Central memory CD8-positive, alpha-beta T cell (primary cell): Measurements from ENCODE around the gene PDZD2.

Experiments
- ATAC-seq: fragments of 150-1000 bp; cut with Tn5 transposase; replicated peaks from 2 replicates; pipeline ENCODE4 v1.10.0; 2022; ENCODE audit warnings: mild to moderate bottlenecking, moderate FRiP score, moderate number of reproducible peaks; ENCODE audit not compliant: poor library complexity, severe bottlenecking; ENCODE audit errors: extremely low read depth
- DNase-seq, 2 donors: peaks; one replicate each; pipeline ENCODE4 v3.0.0; 2021; ENCODE audit warnings: low spot score in 2 of 2
- H3K27ac Mint-ChIP-seq: one replicate; pipeline ENCODE4 v1.8.0; 2022; ENCODE audit warnings: low read depth, mild to moderate bottlenecking, moderate library complexity, mixed read lengths
- H3K27me3 Mint-ChIP-seq: one replicate; pipeline ENCODE4 v1.8.0; 2022; ENCODE audit warnings: mixed read lengths
- H3K36me3 Mint-ChIP-seq: one replicate; pipeline ENCODE4 v1.8.0; 2022; ENCODE audit warnings: mild to moderate bottlenecking, moderate library complexity, mixed read lengths; ENCODE audit not compliant: insufficient read depth
- H3K4me1 Mint-ChIP-seq: one replicate; pipeline ENCODE4 v1.8.0; 2022; ENCODE audit warnings: mixed read lengths
- H3K4me3 Mint-ChIP-seq: one replicate; pipeline ENCODE4 v1.8.0; 2022; ENCODE audit warnings: mild to moderate bottlenecking, moderate library complexity, mixed read lengths
- H3K9me3 Mint-ChIP-seq: one replicate; pipeline ENCODE4 v1.8.0; 2022; ENCODE audit warnings: mixed read lengths

PDZD2 gene

DNA sequence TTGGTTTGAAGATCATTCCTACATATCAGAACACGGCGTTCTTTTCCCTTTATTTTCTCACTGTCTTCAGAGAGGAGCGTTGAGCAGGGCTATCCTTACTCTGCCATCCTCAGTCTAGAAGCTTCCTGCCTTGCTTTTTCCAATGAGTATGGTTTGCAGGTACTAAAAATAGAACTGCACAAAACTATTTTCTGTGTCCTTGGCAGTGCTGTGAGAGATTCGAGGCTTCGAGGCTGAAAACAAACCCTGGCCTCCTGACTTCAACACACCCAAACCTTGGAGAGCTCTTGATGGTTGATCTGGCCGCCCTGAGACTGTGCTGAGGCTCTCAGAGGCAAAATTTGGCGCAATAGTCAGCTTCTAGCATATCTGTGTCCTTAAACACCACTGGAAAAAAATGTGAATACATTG, 456.3 kb downstream of the PDZD2 start:
- H3K36me3 Mint-ChIP-seq: peaks cover 5% of the 10 kb centered on the region
- no peaks in the 10 kb centered on the region for H3K4me1 Mint-ChIP-seq
- DNase-seq (no peak), ATAC-seq (no peak)
- H3K27me3 Mint-ChIP-seq: no peaks in the 10 kb centered on the region
- no peaks in the 10 kb centered on the region for H3K9me3 Mint-ChIP-seq
- H3K27ac Mint-ChIP-seq: no peak overlapping the region
- H3K4me3 Mint-ChIP-seq: no peak overlapping the region

DNA sequence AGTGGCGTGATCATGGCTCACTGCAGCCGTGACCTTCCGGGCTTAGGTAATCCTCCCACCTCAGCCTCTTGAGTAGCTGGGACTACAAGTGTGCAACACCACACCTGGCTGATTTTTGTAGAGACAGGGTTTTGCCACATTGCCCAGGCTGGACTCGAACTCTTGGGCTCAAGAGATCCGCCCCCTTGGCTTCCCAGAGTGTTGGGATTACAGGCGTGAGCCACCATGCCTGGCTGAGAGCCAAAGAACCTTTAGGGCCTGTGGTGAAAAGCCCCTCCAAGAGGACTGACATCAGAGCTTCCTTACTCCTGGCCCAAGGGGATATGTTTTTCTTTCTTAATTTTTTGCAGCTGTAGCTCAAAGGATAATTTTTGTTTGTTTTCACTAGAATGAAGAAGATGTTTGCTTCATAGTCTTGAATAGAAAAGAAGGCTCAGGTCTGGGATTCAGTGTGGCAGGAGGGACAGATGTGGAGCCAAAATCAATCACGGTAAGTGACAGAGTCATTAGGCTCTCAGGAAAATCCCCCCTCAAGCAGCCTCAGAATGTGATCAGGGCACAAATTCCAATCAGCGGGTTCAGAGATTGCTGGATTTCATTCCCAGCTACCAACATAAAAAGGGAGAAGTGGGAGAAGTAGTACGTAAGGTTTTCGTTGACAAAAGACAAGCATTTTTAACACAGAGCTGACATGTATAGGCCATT, 458.1 kb downstream of the PDZD2 start:
- H3K9me3 Mint-ChIP-seq: no peaks in the 10 kb centered on the region
- no peaks in the 10 kb centered on the region for H3K4me1 Mint-ChIP-seq
- H3K4me3 Mint-ChIP-seq: no peak overlapping the region
- H3K36me3 Mint-ChIP-seq: peaks cover 5% of the 10 kb centered on the region
- DNase-seq: no peak
- no peaks in the 10 kb centered on the region for H3K27me3 Mint-ChIP-seq
- no peak for ATAC-seq
- no peak overlapping the region for H3K27ac Mint-ChIP-seq

DNA sequence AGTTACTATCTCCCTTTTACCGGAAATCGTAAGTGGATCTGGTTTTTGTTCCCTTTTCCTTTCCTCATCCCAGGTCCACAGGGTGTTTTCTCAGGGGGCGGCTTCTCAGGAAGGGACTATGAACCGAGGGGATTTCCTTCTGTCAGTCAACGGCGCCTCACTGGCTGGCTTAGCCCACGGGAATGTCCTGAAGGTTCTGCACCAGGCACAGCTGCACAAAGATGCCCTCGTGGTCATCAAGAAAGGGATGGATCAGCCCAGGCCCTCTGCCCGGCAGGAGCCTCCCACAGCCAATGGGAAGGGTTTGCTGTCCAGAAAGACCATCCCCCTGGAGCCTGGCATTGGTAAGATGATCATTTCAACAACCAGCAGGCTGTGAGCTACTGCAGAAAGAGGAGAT, 459.4 kb downstream of the PDZD2 start:
- Mint-ChIP-seq H3K9me3 (no peaks in the 10 kb centered on the region), H3K27me3 (no peaks in the 10 kb centered on the region), H3K4me1 (no peaks in the 10 kb centered on the region), H3K36me3 (peaks cover 12% of the 10 kb centered on the region), H3K4me3 (no peak overlapping the region), H3K27ac (no peak overlapping the region)
- DNase-seq (no peak), ATAC-seq (no peak)

DNA sequence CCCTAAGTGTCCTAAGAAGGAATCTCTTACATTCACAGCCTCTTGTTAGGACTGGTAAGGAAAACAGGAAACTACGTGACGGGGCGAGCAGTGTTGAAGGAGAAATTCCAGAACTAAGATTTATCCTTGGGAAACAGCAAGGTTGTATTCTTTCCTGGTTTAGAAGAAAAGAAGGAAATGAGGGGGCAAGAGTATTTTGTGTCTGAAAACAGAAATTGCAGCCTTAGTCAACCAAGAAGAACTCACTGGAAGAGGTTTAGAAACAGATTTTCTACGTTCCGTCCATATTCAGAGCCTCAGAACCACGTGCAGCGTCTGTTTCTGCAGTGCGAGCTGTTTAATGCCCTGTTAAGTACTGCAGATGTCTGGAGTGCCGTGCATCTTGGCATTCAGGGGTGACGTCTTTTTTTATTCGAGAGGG, 460.0 kb downstream of the PDZD2 start:
- ATAC-seq (no peak), DNase-seq (no peak)
- no peaks in the 10 kb centered on the region for H3K4me1 Mint-ChIP-seq
- H3K36me3 Mint-ChIP-seq: peaks cover 18% of the 10 kb centered on the region
- H3K9me3 Mint-ChIP-seq: no peaks in the 10 kb centered on the region
- H3K27me3 Mint-ChIP-seq: no peaks in the 10 kb centered on the region
- H3K4me3 Mint-ChIP-seq: no peak overlapping the region
- H3K27ac Mint-ChIP-seq: no peak overlapping the region

DNA sequence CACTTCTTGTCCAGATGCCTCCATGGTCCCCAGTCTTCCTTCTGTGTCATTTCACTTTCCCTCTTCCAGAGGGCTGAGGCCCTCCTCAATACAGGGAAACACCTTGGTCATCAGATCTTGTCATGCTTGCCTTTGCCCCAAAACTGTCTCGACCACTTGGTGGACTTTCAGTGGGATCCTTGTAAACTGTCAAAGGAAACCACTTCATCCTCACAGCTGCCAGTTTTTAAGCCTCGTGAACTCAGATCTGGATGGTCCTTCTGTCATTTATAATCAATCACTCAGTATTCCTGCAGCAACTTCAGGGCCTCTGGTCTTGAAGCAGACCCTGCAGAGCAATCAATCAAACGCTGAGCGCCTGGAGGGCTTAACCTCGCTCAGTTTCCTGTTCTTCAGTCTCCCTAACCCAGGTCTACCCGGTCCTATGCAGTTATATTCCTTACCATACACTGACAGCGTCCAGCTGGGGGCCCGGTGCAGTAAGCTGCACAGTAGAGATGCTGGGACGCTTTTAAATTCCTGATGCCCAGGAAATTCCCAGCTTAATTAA, 460.6 kb downstream of the PDZD2 start:
- no peak for DNase-seq
- Mint-ChIP-seq H3K27ac (no peak overlapping the region), H3K27me3 (no peaks in the 10 kb centered on the region), H3K4me3 (no peak overlapping the region), H3K9me3 (no peaks in the 10 kb centered on the region), H3K36me3 (peaks cover 22% of the 10 kb centered on the region), H3K4me1 (no peaks in the 10 kb centered on the region)
- ATAC-seq: no peak

DNA sequence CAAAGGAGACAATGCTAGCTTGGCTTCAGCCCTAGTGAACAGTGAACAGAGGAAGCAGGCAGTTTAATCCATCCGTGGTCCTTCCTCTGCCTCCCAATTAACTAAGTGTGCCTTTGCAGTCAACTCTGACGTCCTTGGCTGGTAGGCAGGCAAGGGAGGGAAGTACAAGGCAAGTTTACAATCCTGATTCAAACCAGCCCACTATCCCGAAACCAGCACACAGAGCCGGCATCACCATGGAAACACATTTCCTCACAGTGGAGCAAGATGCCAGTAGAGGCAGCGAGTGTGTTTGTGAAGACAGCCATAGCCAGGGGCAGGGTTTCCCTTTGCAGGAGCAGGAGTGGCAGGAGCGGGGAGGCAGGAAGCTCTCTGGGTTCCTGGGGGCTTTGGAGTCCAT, 461.3 kb downstream of the PDZD2 start:
- no peak overlapping the region for H3K27ac Mint-ChIP-seq
- no peaks in the 10 kb centered on the region for H3K9me3 Mint-ChIP-seq
- ATAC-seq: no peak
- no peaks in the 10 kb centered on the region for H3K27me3 Mint-ChIP-seq
- peaks cover 25% of the 10 kb centered on the region for H3K36me3 Mint-ChIP-seq
- no peaks in the 10 kb centered on the region for H3K4me1 Mint-ChIP-seq
- DNase-seq: no peak
- no peak overlapping the region for H3K4me3 Mint-ChIP-seq

DNA sequence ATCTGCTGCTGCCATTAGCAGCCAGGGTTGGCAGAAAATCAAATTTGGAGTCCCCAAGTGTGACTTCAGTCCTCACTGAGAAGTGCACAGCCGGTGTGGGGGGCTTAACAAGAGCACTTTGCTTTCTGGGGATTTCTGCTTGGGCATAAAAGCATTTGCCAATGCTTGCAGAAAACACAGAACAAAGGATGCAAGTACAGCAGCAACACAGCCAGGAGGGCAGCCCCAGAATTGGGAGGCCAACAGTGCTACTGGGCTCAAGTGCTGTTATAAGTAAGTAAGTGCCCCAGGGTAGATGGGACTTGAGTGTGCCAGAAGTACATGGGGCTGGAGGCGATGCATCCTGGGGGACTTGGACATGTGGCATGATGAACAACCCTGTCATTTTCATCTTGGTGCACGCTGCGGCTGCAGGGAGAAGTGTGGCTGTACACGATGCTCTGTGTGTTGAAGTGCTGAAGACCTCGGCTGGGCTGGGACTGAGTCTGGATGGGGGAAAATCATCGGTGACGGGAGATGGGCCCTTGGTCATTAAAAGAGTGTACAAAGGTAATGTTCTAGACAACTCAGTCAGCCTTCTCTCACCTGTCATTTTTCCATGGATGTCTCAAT, 461.9 kb downstream of the PDZD2 start:
- DNase-seq: no peak
- Mint-ChIP-seq H3K4me1 (no peaks in the 10 kb centered on the region), H3K4me3 (no peak overlapping the region), H3K9me3 (no peaks in the 10 kb centered on the region), H3K27me3 (no peaks in the 10 kb centered on the region), H3K27ac (no peak overlapping the region), H3K36me3 (peaks cover 27% of the 10 kb centered on the region)
- ATAC-seq: no peak

DNA sequence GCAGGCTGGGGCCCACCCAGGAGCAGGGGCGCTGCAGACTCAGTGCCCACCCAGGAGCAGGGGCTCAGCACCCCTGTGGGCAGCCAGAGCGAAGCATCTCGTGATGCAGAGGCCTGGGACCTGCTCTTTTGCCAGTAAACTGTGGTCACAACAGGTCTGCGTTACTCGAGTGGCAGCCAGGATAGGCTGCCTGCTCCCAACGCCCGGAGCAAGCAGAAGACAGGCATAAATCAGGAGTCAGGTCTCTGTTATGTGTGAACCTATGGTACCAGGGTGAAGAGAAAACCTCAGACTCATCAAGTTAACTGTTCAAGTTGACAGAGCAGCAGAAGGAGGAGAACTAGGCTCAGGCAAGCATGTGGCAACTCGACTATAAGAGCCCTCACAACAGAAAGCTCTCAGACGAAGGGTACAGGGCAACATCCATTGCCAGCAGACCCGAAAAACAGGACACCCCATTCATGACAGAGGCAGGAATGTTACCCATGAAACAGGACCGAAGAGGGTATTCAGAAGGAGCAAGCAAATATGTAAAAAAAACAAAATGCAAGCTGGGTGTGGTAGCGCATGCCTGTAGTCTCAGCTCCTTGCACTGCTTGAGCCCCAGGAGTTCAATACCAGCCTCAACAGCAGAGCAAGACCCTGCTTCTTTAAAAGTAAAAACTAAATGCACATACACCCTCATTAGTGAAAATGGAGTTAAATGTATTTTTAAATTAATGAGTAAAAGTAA, 463.5 kb downstream of the PDZD2 start:
- ATAC-seq: no peak
- no peaks in the 10 kb centered on the region for H3K4me1 Mint-ChIP-seq
- no peak for DNase-seq
- no peak overlapping the region for H3K4me3 Mint-ChIP-seq
- H3K36me3 Mint-ChIP-seq: peaks cover 30% of the 10 kb centered on the region
- no peaks in the 10 kb centered on the region for H3K27me3 Mint-ChIP-seq
- H3K9me3 Mint-ChIP-seq: no peaks in the 10 kb centered on the region
- no peak overlapping the region for H3K27ac Mint-ChIP-seq

DNA sequence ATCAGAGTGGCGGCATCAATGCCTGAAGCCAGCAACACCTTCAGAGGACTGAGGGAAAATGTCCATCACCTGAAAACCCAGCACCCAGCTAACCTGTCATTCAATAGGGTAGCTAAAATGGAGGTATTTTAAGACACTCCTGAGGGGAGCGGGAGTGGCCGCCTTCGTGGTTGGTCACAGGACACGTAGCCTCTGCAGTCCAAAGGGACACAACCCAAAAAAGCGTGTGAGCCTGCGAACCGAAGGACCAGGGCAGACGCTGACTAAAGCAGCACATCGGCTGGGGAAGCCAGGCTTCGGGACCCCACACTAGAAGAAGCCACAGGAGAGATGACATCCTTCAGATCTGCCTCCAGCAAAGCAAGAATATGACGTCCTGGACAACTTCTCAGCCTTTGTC, 464.6 kb downstream of the PDZD2 start:
- DNase-seq (no peak), ATAC-seq (no peak)
- H3K9me3 Mint-ChIP-seq: no peaks in the 10 kb centered on the region
- H3K36me3 Mint-ChIP-seq: peaks cover 35% of the 10 kb centered on the region
- H3K4me3 Mint-ChIP-seq: no peak overlapping the region
- no peak overlapping the region for H3K27ac Mint-ChIP-seq
- H3K27me3 Mint-ChIP-seq: no peaks in the 10 kb centered on the region
- H3K4me1 Mint-ChIP-seq: no peaks in the 10 kb centered on the region

DNA sequence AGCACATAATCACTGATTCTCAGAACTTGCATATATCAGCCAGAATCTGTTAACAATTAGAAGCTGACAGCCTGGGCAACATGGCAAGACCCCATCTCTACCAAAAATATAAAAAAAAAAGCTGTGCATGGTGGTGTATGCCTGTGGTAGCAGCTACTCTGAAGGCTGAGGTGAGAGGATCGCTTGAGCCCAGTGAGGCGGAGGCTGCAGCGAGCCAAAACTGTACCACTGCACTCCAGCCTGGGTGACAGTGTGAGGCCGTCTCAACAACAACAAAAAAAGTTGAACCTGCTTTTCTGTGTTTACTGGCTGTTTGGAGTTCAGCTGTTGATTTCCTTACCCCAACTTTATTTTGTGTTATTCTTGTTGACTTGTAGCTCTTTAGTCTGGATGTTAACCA, 468.4 kb downstream of the PDZD2 start:
- Mint-ChIP-seq H3K36me3 (peaks cover 42% of the 10 kb centered on the region), H3K4me3 (no peak overlapping the region), H3K9me3 (no peaks in the 10 kb centered on the region), H3K27me3 (no peaks in the 10 kb centered on the region), H3K4me1 (peaks cover 7% of the 10 kb centered on the region), H3K27ac (no peak overlapping the region)
- ATAC-seq (no peak), DNase-seq (no peak)

DNA sequence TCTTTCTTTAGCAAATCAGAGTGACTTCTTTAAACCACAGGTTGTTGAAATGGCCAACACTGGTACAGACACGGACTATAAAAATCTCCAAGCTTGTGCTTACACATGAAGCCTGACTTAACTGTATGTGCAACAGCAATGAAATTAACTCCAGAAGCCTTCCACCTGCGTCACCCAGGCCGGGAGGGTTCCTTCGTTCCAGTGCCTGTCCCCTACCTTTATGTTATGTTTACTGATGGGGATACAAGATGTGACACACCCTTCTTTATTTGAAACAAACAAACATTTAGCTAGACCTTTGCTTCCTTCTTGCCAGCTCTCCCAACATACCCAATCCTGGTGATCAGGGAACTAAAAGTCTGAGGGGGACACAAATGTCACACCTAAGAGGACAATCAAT, 469.2 kb downstream of the PDZD2 start:
- H3K27me3 Mint-ChIP-seq: no peaks in the 10 kb centered on the region
- peaks cover 7% of the 10 kb centered on the region for H3K4me1 Mint-ChIP-seq
- no peak overlapping the region for H3K4me3 Mint-ChIP-seq
- no peaks in the 10 kb centered on the region for H3K9me3 Mint-ChIP-seq
- peaks cover 42% of the 10 kb centered on the region for H3K36me3 Mint-ChIP-seq
- DNase-seq: no peak
- H3K27ac Mint-ChIP-seq: no peak overlapping the region
- ATAC-seq: no peak

DNA sequence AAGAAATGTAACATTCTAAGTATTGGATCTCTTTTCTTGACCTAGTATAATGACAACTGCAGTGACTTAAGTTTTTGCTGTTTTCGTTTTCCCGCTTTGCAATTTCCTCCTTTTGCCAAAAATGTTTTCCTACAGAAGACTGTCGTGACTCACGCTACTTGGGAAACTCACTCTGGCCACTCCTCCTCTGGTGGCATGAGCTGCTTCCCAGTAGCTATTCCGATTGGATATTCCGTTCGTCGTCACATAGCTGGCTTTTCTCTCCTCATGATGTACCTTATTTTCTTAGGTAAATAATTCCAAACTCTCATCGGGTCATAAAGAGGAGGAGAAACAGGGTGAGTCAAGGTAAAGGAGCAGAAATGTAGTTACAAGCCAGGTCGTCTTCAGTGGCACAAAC, 470.3 kb downstream of the PDZD2 start:
- Mint-ChIP-seq H3K36me3 (peaks cover 35% of the 10 kb centered on the region), H3K27ac (no peak overlapping the region), H3K4me1 (peaks cover 7% of the 10 kb centered on the region), H3K27me3 (no peaks in the 10 kb centered on the region), H3K9me3 (no peaks in the 10 kb centered on the region), H3K4me3 (no peak overlapping the region)
- DNase-seq (no peak), ATAC-seq (no peak)
